ENCODE measurements around the gene MYH16. TPM values are rescaled to one million over a fixed set of nuclear protein-coding genes. Genes with fewer than 3 reads are reported as not detected.
"Not testable (repeated sequence)": the region's sequence is repeated elsewhere in the genome, so short reads cannot be mapped to it uniquely, and the experiment has no call there.

The MYH16 gene
- total RNA-seq, 2 experiments from 2014 or later, result not detected

DNA sequence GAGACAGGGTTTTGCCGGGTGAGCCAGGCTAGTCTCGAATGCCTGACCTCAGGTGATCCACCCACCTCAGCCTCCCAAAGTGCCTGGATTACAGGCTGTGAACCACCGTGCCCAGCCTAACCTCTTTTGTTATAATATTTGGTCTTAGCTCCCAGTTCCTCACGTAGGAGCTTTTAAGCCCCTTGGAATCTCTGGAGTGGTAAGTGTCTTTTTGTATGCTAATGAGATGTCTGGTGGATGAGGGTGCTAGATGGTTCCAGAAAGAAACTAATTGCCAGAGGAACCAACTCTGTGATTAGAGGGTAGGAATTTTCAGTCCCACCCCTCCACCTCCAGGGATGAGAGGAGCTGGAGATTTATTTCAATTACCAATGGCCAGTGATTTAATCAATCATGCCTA, 47.7 kb downstream of the MYH16 start:
- intact Hi-C loops (cut with micrococcal nuclease; ENCODE audit: unreplicated experiment), result no loop called here
- CTCF ChIA-PET (ENCODE audit: unreplicated experiment), result interaction anchor here (1.1 kb wide), 1 partner anchor 9 kb away, joined by 3 read pairs; no protein-coding TSS in a partner anchor

DNA sequence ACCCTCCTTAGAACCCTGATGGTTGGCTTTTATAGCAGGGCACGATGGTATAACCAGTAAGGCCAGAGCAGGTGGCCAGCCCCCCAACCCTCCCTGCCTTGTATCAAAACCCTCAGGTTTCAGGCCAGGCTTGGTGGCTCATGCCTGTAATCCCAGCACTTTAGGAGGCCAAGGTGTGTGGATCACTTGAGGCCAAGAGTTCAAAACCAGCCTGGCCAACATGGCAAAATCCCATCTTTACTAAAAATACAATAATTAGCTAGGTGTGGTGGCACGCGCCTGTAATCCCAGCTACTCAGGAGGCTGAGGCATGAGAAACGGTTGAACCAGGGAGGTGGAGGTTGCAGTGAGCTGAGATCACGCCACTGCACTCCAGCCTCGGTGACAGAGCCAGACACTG, 50.0 kb downstream of the MYH16 start:
- H3K27ac ChIP-seq (ENCODE audit: low read depth, low read length, poor library complexity, severe bottlenecking); H3K4me2 ChIP-seq (ENCODE audit: low read length); H3K9me3 ChIP-seq (ENCODE audit: low read length); H2AFZ ChIP-seq (ENCODE audit: low read length); DNase-seq (ENCODE audit: low spot score); H3K36me3 ChIP-seq (ENCODE audit: insufficient read depth, low read length); intact Hi-C loops (cut with micrococcal nuclease; ENCODE audit: unreplicated experiment); H3K9me2 ChIP-seq (ENCODE audit: insufficient read depth, low read length); CTCF ChIA-PET (ENCODE audit: unreplicated experiment); H3K4me3 ChIP-seq (ENCODE audit: low read depth, low read length, poor library complexity, severe bottlenecking); H4K20me1 ChIP-seq (ENCODE audit: insufficient read depth, low read length); H3K4me1 ChIP-seq (ENCODE audit: insufficient read depth, low read length, poor library complexity, severe bottlenecking); BruUV-seq (replicated peaks): not testable (repeated sequence)
- POLR2A ChIA-PET, result interaction anchor here (1.0 kb wide), 1 partner anchor 15 kb away, joined by 3 read pairs; no protein-coding TSS in a partner anchor
- H3K79me2 ChIP-seq (ENCODE audit: insufficient read depth, low read depth, low read length), result peaks cover 19% of the 10 kb centered on the region

More for the DNA sequence above, 47.7 kb downstream of the MYH16 start:
- Histone ChIP-seq H3K36me3 (ENCODE audit: insufficient read depth, low read length) (no peaks in the 10 kb centered on the region), H3K27ac (ENCODE audit: low read depth, low read length, poor library complexity, severe bottlenecking) (no peak overlapping the region), H2AFZ (ENCODE audit: low read length) (no peak overlapping the region), H3K9me3 (ENCODE audit: low read length) (no peaks in the 10 kb centered on the region), H4K20me1 (ENCODE audit: insufficient read depth, low read length) (no peaks in the 10 kb centered on the region), H3K4me2 (ENCODE audit: low read length) (no peak overlapping the region), H3K9me2 (ENCODE audit: insufficient read depth, low read length) (no peaks in the 10 kb centered on the region), H3K4me1 (ENCODE audit: insufficient read depth, low read length, poor library complexity, severe bottlenecking) (peaks cover 5% of the 10 kb centered on the region), H3K4me3 (ENCODE audit: low read depth, low read length, poor library complexity, severe bottlenecking) (no peak overlapping the region), H3K79me2 (ENCODE audit: insufficient read depth, low read depth, low read length) (no peaks in the 10 kb centered on the region)
- no peak for DNase-seq (ENCODE audit: low spot score)
- TF ChIP-seq, protein P1, sequence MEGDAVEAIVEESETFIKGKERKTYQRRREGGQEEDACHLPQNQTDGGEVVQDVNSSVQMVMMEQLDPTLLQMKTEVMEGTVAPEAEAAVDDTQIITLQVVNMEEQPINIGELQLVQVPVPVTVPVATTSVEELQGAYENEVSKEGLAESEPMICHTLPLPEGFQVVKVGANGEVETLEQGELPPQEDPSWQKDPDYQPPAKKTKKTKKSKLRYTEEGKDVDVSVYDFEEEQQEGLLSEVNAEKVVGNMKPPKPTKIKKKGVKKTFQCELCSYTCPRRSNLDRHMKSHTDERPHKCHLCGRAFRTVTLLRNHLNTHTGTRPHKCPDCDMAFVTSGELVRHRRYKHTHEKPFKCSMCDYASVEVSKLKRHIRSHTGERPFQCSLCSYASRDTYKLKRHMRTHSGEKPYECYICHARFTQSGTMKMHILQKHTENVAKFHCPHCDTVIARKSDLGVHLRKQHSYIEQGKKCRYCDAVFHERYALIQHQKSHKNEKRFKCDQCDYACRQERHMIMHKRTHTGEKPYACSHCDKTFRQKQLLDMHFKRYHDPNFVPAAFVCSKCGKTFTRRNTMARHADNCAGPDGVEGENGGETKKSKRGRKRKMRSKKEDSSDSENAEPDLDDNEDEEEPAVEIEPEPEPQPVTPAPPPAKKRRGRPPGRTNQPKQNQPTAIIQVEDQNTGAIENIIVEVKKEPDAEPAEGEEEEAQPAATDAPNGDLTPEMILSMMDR (conservative IDR thresholded peaks at IDR 0.05; ENCODE audit: low read length), result no peak
- TF ChIP-seq EZH2phosphoT487 (IDR thresholded peaks at IDR 0.05; ENCODE audit: borderline replicate concordance, low read depth, low read length), result no peak
- POLR2A ChIA-PET, result interaction anchor here (0.6 to 1.1 kb wide), 3 partner anchors 10 to 21 kb away, joined by 3 to 4 read pairs (median 4); no protein-coding TSS in a partner anchor
- BruUV-seq (replicated peaks), result no TSS peak

DNA sequence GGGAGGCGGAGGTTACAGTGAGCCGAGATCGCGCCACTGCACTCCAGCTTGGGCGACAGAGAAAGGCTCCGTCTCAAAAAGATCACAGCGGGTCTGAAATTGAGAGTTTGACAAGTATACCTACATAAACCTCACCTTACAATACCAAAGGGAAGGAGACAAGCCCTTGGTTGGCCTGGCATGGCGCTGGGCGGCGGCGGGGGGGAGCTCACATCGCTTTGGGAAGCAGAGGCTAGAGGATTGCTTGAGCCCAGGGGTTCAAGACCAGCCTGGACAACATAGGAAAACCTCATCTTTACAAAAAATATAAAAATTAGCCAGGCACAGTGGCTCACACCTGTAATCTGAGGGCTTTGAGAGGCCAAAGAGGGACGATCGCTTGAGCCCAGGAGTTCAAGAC, 51.9 kb downstream of the MYH16 start:
- no peaks in the 10 kb centered on the region for H3K9me3 ChIP-seq (ENCODE audit: low read length)
- DNase-seq (ENCODE audit: low spot score), result no peak
- TF ChIP-seq, protein P1 (conservative IDR thresholded peaks at IDR 0.05; ENCODE audit: low read length), result no peak
- TF ChIP-seq EZH2phosphoT487 (IDR thresholded peaks at IDR 0.05; ENCODE audit: borderline replicate concordance, low read depth, low read length), result no peak
- CTCF ChIA-PET (ENCODE audit: unreplicated experiment), result no interaction called here
- peak overlapping the region; percentile 87 for H3K4me3 ChIP-seq (ENCODE audit: low read depth, low read length, poor library complexity, severe bottlenecking)
- peaks cover 12% of the 10 kb centered on the region for H3K4me1 ChIP-seq (ENCODE audit: insufficient read depth, low read length, poor library complexity, severe bottlenecking)
- POLR2A ChIA-PET, result interaction anchor here (1.5 kb wide), 1 partner anchor 83 kb away, joined by 7 read pairs; no protein-coding TSS in a partner anchor
- no peak overlapping the region for H3K27ac ChIP-seq (ENCODE audit: low read depth, low read length, poor library complexity, severe bottlenecking)
- H3K36me3 ChIP-seq (ENCODE audit: insufficient read depth, low read length), result peaks cover 6% of the 10 kb centered on the region
- no TSS peak for BruUV-seq (replicated peaks)
- H3K79me2 ChIP-seq (ENCODE audit: insufficient read depth, low read depth, low read length), result peaks cover 34% of the 10 kb centered on the region
- no peaks in the 10 kb centered on the region for H3K9me2 ChIP-seq (ENCODE audit: insufficient read depth, low read length)
- H3K4me2 ChIP-seq (ENCODE audit: low read length), result peak overlapping the region; percentile 87
- H2AFZ ChIP-seq (ENCODE audit: low read length), result no peak overlapping the region
- 0 out of 2 replicates have a peak, but pooled peaks cover 13% of the 10 kb centered on the region for H4K20me1 ChIP-seq (ENCODE audit: insufficient read depth, low read length)
- intact Hi-C loops (cut with micrococcal nuclease; ENCODE audit: unreplicated experiment), result no loop called here
